Measurements from ENCODE around the gene CALN1.

DNA sequence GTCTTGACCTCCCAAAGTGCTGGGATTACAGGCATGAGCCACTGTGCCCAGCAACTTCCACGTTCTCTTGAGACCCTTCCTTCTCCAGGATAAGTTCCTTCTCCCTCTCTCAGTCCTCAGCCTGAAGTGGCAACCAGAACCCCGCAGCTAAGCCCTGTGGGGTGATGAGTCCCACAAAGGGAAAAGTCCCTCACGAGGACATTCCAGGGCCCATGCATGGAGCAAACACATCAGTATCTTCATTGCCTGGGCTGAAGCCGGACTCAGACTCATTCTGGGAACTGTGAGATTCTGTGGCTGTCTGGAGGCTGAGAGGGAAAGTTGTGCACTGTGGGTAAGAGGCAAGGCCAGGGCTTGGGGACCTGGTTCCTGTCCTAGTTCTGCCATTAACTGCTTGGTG, 657.3 kb downstream of the CALN1 start:
- TF ChIP-seq, protein P1, sequence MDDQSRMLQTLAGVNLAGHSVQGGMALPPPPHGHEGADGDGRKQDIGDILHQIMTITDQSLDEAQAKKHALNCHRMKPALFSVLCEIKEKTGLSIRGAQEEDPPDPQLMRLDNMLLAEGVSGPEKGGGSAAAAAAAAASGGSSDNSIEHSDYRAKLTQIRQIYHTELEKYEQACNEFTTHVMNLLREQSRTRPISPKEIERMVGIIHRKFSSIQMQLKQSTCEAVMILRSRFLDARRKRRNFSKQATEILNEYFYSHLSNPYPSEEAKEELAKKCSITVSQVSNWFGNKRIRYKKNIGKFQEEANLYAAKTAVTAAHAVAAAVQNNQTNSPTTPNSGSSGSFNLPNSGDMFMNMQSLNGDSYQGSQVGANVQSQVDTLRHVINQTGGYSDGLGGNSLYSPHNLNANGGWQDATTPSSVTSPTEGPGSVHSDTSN (CRISPR knock-in tag; IDR thresholded peaks at IDR 0.05), result no peak
- TF ChIP-seq, protein P2, sequence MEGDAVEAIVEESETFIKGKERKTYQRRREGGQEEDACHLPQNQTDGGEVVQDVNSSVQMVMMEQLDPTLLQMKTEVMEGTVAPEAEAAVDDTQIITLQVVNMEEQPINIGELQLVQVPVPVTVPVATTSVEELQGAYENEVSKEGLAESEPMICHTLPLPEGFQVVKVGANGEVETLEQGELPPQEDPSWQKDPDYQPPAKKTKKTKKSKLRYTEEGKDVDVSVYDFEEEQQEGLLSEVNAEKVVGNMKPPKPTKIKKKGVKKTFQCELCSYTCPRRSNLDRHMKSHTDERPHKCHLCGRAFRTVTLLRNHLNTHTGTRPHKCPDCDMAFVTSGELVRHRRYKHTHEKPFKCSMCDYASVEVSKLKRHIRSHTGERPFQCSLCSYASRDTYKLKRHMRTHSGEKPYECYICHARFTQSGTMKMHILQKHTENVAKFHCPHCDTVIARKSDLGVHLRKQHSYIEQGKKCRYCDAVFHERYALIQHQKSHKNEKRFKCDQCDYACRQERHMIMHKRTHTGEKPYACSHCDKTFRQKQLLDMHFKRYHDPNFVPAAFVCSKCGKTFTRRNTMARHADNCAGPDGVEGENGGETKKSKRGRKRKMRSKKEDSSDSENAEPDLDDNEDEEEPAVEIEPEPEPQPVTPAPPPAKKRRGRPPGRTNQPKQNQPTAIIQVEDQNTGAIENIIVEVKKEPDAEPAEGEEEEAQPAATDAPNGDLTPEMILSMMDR (tag by site-specific recombination; IDR thresholded peaks at IDR 0.05), result no peak
- no peak for TF ChIP-seq ZNF544 (tag by site-specific recombination; IDR thresholded peaks at IDR 0.05)
